RWPE2 (cell line): ENCODE measurements around the gene KANK4.

ENCODE experiments used
- ATAC-seq: fragments of 200-7000 bp; cut with Tn5 transposase; 3 replicates; pipeline ENCODE4 v1.9.1; 2021; ENCODE audit warnings: low read depth
- DNase-seq: peaks from one replicate; pipeline ENCODE4 v3.0.0-alpha.2; 2020; ENCODE audit warnings: low spot score
- H3K27ac ChIP-seq: fragments of 450-650 bp; 2 replicates; pipeline ENCODE4 v1.5.1; 2017; ENCODE audit warnings: mild to moderate bottlenecking; ENCODE audit not compliant: poor library complexity, severe bottlenecking
- H3K27me3 ChIP-seq: fragments of 250-450 bp; sonication (Bioruptor Pico); 2 replicates; pipeline ENCODE4 v1.5.1; 2021; ENCODE audit warnings: mild to moderate bottlenecking, moderate library complexity; ENCODE audit not compliant: insufficient read depth, poor library complexity, severe bottlenecking
- H3K36me3 ChIP-seq: fragments of 250-450 bp; sonication (Bioruptor Pico); 2 replicates; pipeline ENCODE4 v1.5.1; 2020; ENCODE audit warnings: low read depth, mild to moderate bottlenecking, moderate library complexity
- H3K4me1 ChIP-seq: fragments of 250-450 bp; sonication (Bioruptor Pico); 2 replicates; pipeline ENCODE4 v1.5.1; 2021; ENCODE audit warnings: mild to moderate bottlenecking, moderate library complexity; ENCODE audit not compliant: insufficient read depth, poor library complexity, severe bottlenecking
- H3K4me3 ChIP-seq: fragments of 250-450 bp; sonication (Bioruptor Pico); 2 replicates; pipeline ENCODE4 v1.5.1; 2021; ENCODE audit warnings: mild to moderate bottlenecking, moderate library complexity; ENCODE audit not compliant: severe bottlenecking
- H3K9me3 ChIP-seq: fragments of 250-450 bp; sonication (Bioruptor Pico); 2 replicates; pipeline ENCODE4 v1.5.1; 2021; ENCODE audit warnings: mild to moderate bottlenecking, moderate library complexity; ENCODE audit not compliant: severe bottlenecking
- TF ChIP-seq, protein P1 (sequence below): fragments of 450-650 bp; IDR thresholded peaks from one replicate; pipeline ENCODE4 v1.5.1; 2017; ENCODE audit warnings: mild to moderate bottlenecking, moderate library complexity; ENCODE audit not compliant: poor library complexity, severe bottlenecking

KANK4 gene

DNA sequence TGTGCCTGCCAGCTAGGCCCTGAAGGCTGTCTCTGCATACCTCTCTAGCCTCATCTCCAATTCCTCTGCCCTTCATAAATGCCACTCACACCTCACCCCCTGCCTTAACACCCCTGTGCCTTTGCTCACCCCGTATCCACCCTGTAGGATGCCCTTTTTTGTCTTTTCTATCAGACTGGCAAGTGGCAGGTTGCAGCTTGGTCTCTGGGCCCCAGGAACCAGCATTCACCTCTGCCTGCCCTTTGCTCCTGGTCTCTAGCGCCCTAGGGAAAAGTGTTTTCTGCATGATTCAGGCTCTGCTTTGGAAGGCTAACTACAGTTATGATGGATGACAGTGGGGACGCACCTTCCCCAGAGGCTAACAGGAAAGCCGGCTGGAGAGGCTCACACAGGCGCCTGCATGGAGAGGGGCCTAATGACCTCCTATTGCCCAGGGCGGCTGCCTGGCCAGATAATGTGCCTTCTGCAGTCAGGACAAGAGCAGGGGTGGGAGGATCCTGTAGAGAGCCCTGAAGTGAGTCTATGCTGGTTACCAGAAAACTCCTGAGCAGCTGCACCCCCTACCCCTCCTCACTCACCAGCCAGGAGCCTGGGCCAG lies 11.2 kb downstream of the KANK4 start:
- DNase-seq, result no peak
- Histone ChIP-seq H3K27ac (peak overlapping the region; percentile 41), H3K27me3 (no peaks in the 10 kb centered on the region), H3K4me3 (no peak overlapping the region), H3K4me1 (peaks cover 11% of the 10 kb centered on the region), H3K9me3 (no peaks in the 10 kb centered on the region), H3K36me3 (no peaks in the 10 kb centered on the region)
- peak; percentile 85 for ATAC-seq
- TF ChIP-seq, protein P1, sequence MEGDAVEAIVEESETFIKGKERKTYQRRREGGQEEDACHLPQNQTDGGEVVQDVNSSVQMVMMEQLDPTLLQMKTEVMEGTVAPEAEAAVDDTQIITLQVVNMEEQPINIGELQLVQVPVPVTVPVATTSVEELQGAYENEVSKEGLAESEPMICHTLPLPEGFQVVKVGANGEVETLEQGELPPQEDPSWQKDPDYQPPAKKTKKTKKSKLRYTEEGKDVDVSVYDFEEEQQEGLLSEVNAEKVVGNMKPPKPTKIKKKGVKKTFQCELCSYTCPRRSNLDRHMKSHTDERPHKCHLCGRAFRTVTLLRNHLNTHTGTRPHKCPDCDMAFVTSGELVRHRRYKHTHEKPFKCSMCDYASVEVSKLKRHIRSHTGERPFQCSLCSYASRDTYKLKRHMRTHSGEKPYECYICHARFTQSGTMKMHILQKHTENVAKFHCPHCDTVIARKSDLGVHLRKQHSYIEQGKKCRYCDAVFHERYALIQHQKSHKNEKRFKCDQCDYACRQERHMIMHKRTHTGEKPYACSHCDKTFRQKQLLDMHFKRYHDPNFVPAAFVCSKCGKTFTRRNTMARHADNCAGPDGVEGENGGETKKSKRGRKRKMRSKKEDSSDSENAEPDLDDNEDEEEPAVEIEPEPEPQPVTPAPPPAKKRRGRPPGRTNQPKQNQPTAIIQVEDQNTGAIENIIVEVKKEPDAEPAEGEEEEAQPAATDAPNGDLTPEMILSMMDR, result no peak

DNA sequence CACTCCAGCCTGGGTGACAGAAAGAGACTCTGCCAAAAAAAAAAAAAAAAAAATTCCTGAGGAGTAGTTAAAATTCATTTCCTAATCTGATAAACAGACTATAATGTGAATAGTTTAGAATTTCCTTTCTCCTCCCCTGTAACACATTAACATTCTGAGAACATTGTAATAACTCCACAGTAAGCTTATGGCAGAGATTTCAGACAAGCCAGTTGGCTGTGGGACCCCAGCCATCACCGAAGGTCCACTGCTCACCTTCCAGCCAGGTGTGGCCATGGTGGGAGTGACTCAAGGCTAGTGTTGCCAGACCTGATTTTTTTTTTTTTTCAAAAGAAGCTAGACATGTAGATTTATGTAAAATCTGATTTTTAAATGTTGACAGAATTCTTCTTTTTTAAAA lies 11.8 kb downstream of the KANK4 start:
- Histone ChIP-seq H3K27me3 (no peaks in the 10 kb centered on the region), H3K27ac (peak overlapping the region; percentile 41), H3K4me1 (peaks cover 11% of the 10 kb centered on the region), H3K4me3 (no peak overlapping the region), H3K9me3 (no peaks in the 10 kb centered on the region), H3K36me3 (no peaks in the 10 kb centered on the region)
- TF ChIP-seq, protein P1, result no peak
- ATAC-seq (no peak), DNase-seq (no peak)

DNA sequence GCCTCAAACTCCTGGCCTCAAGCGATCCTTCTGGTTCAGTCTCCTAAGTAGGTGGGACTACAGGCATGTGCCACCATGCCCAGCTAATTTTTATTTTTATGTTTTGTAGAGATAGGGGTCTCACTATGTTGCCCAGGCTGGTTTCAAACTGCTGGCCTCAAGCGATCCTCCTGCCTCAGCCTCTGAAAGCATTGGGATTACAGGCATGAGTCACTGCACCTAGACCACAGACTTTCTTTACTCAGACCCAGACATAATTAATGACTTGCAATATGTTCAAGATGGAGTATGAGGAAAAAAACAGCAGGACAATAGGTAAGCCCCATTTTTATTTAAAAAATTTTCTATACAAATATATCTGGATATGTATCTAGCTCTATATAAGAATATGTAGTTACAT lies 13.2 kb downstream of the KANK4 start:
- no peak for DNase-seq
- Histone ChIP-seq H3K4me3 (no peak overlapping the region), H3K9me3 (no peaks in the 10 kb centered on the region), H3K27ac (no peak overlapping the region), H3K36me3 (no peaks in the 10 kb centered on the region), H3K4me1 (peaks cover 11% of the 10 kb centered on the region), H3K27me3 (no peaks in the 10 kb centered on the region)
- ATAC-seq, result no peak
- TF ChIP-seq, protein P1, result no peak

DNA sequence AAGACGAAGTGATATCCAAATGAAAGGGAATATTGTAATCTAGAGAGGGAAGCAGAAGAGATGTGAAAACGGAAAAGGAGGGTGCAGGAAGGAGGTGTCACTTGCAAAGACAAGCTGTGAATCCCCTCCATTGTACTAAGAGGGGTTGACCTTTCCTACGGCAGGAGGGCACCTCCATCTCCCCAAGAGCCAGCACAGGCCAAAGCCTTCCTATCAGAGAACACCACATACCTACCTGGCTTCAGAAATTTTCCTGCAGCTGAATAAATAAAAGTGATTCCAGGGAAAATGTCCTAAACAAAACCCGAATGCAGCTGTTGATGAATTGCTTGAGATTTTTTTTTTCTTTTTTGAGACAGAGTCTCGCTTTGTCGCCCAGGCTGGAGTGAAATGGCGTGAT lies 14.3 kb downstream of the KANK4 start:
- H3K27me3 ChIP-seq, result no peaks in the 10 kb centered on the region
- H3K4me1 ChIP-seq, result peaks cover 11% of the 10 kb centered on the region
- H3K9me3 ChIP-seq, result no peaks in the 10 kb centered on the region
- TF ChIP-seq, protein P1, result no peak
- no peak for ATAC-seq
- no peak overlapping the region for H3K4me3 ChIP-seq
- H3K36me3 ChIP-seq, result no peaks in the 10 kb centered on the region
- H3K27ac ChIP-seq, result no peak overlapping the region
- no peak for DNase-seq

DNA sequence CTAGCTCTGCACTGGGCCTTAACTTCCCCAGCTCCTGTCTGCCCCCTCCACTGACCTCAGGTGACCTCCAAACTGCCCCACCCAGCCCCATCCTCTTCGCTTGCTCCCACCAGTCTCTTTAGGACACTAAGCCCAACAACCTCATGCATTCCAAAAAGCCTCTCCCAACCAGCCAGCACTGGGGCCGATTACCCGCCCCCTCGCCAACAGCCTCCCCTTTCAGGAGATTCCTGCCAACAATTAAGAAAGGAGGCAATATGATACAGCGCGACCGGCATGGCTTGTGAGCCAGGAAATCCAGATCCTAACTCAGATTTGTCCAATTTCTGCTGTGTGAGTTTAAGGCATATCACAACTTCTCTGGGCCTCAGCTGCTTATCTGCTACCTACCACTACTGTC lies 14.7 kb downstream of the KANK4 start:
- no peak for ATAC-seq
- Histone ChIP-seq H3K4me1 (peaks cover 16% of the 10 kb centered on the region), H3K9me3 (no peaks in the 10 kb centered on the region), H3K27me3 (no peaks in the 10 kb centered on the region), H3K27ac (no peak overlapping the region), H3K36me3 (no peaks in the 10 kb centered on the region), H3K4me3 (no peak overlapping the region)
- no peak for DNase-seq
- TF ChIP-seq, protein P1, result no peak
